Spleen (tissue), 7 donors: Measurements from ENCODE around the gene SLC7A8.

ENCODE experiments used
- POLR2A ChIP-seq, 3 donors: fragments of 450-650 bp; IDR thresholded peaks; one replicate each; pipeline ENCODE4 v1.5.1; 2017; ENCODE audit warnings: antibody characterized with exemption in 3 of 3, mild to moderate bottlenecking in 1 of 3
- POLR2AphosphoS5 ChIP-seq, 3 donors: sonication (generic); formaldehyde crosslinking; IDR thresholded peaks; one replicate each; pipeline ENCODE4 v1.5.1; 2017; ENCODE audit warnings: antibody characterized with exemption in 3 of 3
- TF ChIP-seq, protein P1 (sequence below), 11 experiments: fragments of 200-600 bp in 7 of 11; fragments of 450-650 bp in 4 of 11; sonication (generic) in 4 of 11; IDR thresholded peaks in 8 of 11; conservative IDR thresholded peaks in 3 of 11; 1 replicate in 7 of 11; 2 replicates in 4 of 11; pipeline versions ENCODE4 v1.4.0 to v1.8.0; 2016 to 2021; ENCODE audit warnings: antibody characterized with exemption in 11 of 11, inconsistent platforms in 4 of 11, mild to moderate bottlenecking in 1 of 11
- donor health status: DM: no; HTN: no; CAD: no; lungs with moderate emphysema.
- donor health status: DM: no; HTN: no; CAD: no.
- donor health status: DM: no; HTN: no; CAD: no.

DNA sequence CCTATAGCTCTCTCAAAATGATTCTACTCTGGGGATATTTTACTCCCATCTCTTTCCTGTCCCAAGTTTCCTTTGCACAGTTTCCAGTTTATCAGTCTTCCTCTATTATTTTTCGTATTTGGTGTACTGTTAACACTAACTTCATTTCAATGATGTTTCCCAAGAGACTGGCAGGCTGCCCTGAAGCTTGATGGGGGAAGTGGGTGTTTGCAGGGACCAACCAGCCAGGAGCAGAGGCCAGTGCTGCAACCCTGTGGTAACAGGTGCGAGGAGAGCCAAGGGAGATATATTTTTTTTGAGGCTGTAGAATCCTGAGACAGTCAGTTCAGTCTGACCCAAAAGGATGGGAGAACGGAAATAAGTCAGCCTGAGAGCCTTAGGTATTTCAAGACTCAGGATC is 52.6 kb downstream of the SLC7A8 start:
- TF ChIP-seq, protein P1, sequence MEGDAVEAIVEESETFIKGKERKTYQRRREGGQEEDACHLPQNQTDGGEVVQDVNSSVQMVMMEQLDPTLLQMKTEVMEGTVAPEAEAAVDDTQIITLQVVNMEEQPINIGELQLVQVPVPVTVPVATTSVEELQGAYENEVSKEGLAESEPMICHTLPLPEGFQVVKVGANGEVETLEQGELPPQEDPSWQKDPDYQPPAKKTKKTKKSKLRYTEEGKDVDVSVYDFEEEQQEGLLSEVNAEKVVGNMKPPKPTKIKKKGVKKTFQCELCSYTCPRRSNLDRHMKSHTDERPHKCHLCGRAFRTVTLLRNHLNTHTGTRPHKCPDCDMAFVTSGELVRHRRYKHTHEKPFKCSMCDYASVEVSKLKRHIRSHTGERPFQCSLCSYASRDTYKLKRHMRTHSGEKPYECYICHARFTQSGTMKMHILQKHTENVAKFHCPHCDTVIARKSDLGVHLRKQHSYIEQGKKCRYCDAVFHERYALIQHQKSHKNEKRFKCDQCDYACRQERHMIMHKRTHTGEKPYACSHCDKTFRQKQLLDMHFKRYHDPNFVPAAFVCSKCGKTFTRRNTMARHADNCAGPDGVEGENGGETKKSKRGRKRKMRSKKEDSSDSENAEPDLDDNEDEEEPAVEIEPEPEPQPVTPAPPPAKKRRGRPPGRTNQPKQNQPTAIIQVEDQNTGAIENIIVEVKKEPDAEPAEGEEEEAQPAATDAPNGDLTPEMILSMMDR (IDR thresholded peaks at IDR 0.05 in 8 of 11, conservative IDR thresholded peaks at IDR 0.05 in 3 of 11): no peak
- peak in 1 of 3 donors; percentile 26 for TF ChIP-seq POLR2AphosphoS5 (IDR thresholded peaks at IDR 0.05)
- TF ChIP-seq POLR2A (IDR thresholded peaks at IDR 0.05): no peak
